BJ (cell line): ENCODE data around the gene NME9. TPM values are rescaled to one million over a fixed set of nuclear protein-coding genes. Genes with fewer than 3 reads are reported as not detected.

ENCODE experiments used
- CTCF ChIA-PET: fragments of 350-600 bp; formaldehyde crosslinking; extraction: SDS; loops from one replicate; lab custom pipeline; 2021; ENCODE audit warnings: antibody characterized with exemption, inconsistent platforms; lab: Yijun Ruan, JAX
- POLR2A ChIA-PET: fragments of 300-600 bp; sonication (Branson Sonifier 250); formaldehyde crosslinking; extraction: SDS; loops from one replicate; lab custom pipeline; 2021; ENCODE audit warnings: antibody characterized with exemption; lab: Charles Lee
- DNase-seq: peaks from one replicate; pipeline ENCODE4 v3.0.0-alpha.2; 2011; ENCODE audit warnings: low read depth
- H3K27me3 ChIP-seq: 2 replicates; pipeline ENCODE4 v1.6.0; 2011; ENCODE audit warnings: low read length; ENCODE audit not compliant: control insufficient read depth, insufficient read depth
- H3K36me3 ChIP-seq: 2 replicates; pipeline ENCODE4 v1.5.1; 2011; ENCODE audit warnings: low read length; ENCODE audit not compliant: control insufficient read depth, insufficient read depth
- H3K4me3 ChIP-seq: 2 replicates; pipeline ENCODE4 v1.5.1; 2011; ENCODE audit warnings: low read depth, mild to moderate bottlenecking, control low read depth, low read length
- CTCF ChIP-seq: IDR thresholded peaks from 2 replicates; pipeline ENCODE4 v1.5.1; 2011; ENCODE audit warnings: low read depth, mild to moderate bottlenecking, control low read depth, inconsistent platforms, low read length, moderate library complexity; ENCODE audit not compliant: insufficient read depth
- polyA plus RNA-seq: library from polyadenylated mRNA; depleted of rRNA; stranded (reverse); fragments of >200 nt; gene quantifications from 2 replicates; pipeline ENCODE4 v1.2.3, GENCODE V29; 2011

NME9 gene
- polyA plus RNA-seq, 1 experiment, result not detected

DNA sequence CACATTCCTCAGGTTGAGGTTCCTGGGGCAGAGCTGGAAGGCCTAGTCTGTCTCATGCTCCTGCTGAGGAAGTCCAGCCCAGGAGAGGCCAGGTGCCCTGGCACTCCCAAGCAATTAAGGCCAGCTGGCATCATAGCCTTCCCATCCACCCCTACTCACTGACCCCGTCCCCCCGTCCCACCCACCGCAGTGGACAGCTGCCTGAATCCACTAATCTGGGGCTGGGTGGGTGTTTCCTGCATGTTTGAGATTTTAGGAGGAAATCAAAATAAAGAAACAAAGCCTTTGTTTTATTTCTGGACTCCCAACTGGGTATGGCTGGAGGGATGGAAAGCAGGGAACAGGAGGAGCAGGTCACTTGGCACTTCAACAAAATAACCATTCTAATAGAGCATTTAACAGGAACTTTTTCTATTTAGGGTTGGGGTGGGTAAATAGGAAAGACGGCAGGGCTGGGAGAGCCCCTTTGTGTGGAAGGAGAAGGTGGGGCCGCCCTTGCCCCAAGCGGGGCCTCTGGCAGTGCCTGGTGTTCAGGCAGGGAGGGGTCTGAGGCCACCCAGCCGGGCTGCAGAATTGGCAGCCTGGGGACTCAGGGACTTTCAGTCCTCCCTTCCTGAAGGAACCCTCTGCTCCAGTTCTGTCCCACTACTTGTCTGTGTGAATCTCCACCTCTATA, 27.2 kb upstream of the NME9 start:
- DNase-seq, result no peak
- Histone ChIP-seq H3K27me3 (no peaks in the 10 kb centered on the region), H3K4me3 (no peak overlapping the region), H3K36me3 (no peaks in the 10 kb centered on the region; the same call in 1 of the 2 replicates)
- ChIA-PET CTCF (no interaction called here), POLR2A (no interaction called here)
- no peak for TF ChIP-seq CTCF

- CTCF ChIA-PET, result interaction anchor here (0.9 to 1.5 kb wide), 2 partner anchors 9 to 17 kb away, joined by 3 to 4 read pairs; no protein-coding TSS in a partner anchor
- DNase-seq, result no peak
- no peaks in the 10 kb centered on the region; the same call in 1 of the 2 replicates for H3K36me3 ChIP-seq
- H3K27me3 ChIP-seq, result no peaks in the 10 kb centered on the region
- POLR2A ChIA-PET, result no interaction called here
- H3K4me3 ChIP-seq, result no peak overlapping the region
- TF ChIP-seq CTCF, result no peak
Measured at GRCh38 chr3:138355071-138355470, 25.4 kb upstream of the NME9 start.

DNA sequence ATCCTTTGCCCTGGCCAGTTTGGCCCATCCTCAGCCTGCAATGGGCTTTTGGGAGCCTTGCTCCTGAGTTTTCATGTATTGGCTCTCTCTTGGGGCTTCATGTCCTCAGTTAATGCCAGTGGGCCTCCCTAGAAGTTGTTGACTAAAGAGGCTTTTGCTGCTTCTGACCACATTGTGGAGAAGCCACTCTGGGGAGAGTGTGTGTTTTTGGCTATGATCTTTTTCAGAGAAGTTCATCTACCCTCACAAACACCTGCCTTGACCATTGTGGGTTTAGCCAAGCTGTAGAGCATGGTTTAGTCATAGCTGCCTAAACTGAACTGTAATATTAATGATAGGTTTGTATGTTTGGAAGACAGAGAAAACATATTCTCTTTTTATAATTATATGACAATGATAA, 24.7 kb upstream of the NME9 start:
- Histone ChIP-seq H3K27me3 (no peaks in the 10 kb centered on the region), H3K36me3 (no peaks in the 10 kb centered on the region; the same call in 1 of the 2 replicates), H3K4me3 (no peak overlapping the region)
- ChIA-PET POLR2A (no interaction called here), CTCF (interaction anchor here (0.9 kb wide), 1 partner anchor 10 kb away, joined by 3 read pairs; no protein-coding TSS in a partner anchor)
- no peak for TF ChIP-seq CTCF
- no peak for DNase-seq

GRCh38 chr3:138351916-138352550, 22.4 kb upstream of the NME9 start:
- ChIA-PET POLR2A (no interaction called here), CTCF (interaction anchor here (0.8 to 3.5 kb wide), 3 partner anchors 19 to 74 kb away, joined by 3 to 13 read pairs (median 4); no protein-coding TSS in a partner anchor)
- TF ChIP-seq CTCF, result no peak
- no peak overlapping the region for H3K4me3 ChIP-seq
- no peaks in the 10 kb centered on the region; the same call in 1 of the 2 replicates for H3K36me3 ChIP-seq
- H3K27me3 ChIP-seq, result no peaks in the 10 kb centered on the region
- DNase-seq, result no peak

- CTCF ChIA-PET, result interaction anchor here (1.0 to 3.5 kb wide), 4 partner anchors 17 to 66 kb away, joined by 3 to 13 read pairs (median 4); no protein-coding TSS in a partner anchor
- Histone ChIP-seq H3K27me3 (no peaks in the 10 kb centered on the region), H3K4me3 (no peak overlapping the region), H3K36me3 (no peaks in the 10 kb centered on the region; the same call in 1 of the 2 replicates)
- no peak for TF ChIP-seq CTCF
- no peak for DNase-seq
- POLR2A ChIA-PET, result no interaction called here
Measured at GRCh38 chr3:138351151-138351550, 21.5 kb upstream of the NME9 start.
